K562 (cell line): ENCODE results near the gene LCA5. TPM values are rescaled to one million over a fixed set of nuclear protein-coding genes. Genes with fewer than 3 reads are reported as not detected.

Experiments used
- ATAC-seq: fragments of 200-7000 bp; cut with Tn5 transposase; 3 replicates; pipeline ENCODE4 v1.9.1; 2020; ENCODE audit warnings: moderate library complexity
- BruUV-seq: library from RNA; stranded (reverse); fragments of 400-500 nt; replicated peaks from 2 replicates; lab custom pipeline; 2021; lab: Mats Ljungman, UMichigan
- CTCF ChIA-PET: fragments of 300-600 bp; formaldehyde crosslinking; extraction: SDS; loops from one replicate; lab custom pipeline; 2021; ENCODE audit warnings: low intra/inter-chr PET ratio; lab: Yijun Ruan, JAX
- POLR2A ChIA-PET: fragments of 300-600, 350-650 bp; sonication (Branson Sonifier 250); formaldehyde crosslinking; extraction: SDS; loops from one replicate; lab custom pipeline; 2021; ENCODE audit warnings: antibody characterized with exemption, inconsistent platforms; lab: Yijun Ruan, JAX
- DNase-seq, 4 experiments: peaks; one replicate each; pipeline versions ENCODE4 v3.0.0 to v3.0.0-alpha.2; 2011 to 2018; ENCODE audit warnings: low spot score in 3 of 4, mixed read lengths in 3 of 4; ENCODE audit errors: extremely low read depth in 1 of 4
- FAIRE-seq: peaks from 2 replicates; lab custom pipeline; 2011; peaks lifted over from hg19 to GRCh38; lab: Jason Lieb, UNC
- H2AFZ ChIP-seq: 2 replicates; pipeline ENCODE4 v1.6.0; 2011; ENCODE audit warnings: low read depth, low read length, control low read depth, inconsistent platforms
- H3K27ac ChIP-seq: fragments of 200-600 bp; 3 replicates; pipeline ENCODE4 v1.8.0; 2011; ENCODE audit warnings: low read depth, mild to moderate bottlenecking, control low read depth, inconsistent platforms, low read length, moderate library complexity, mixed read lengths; ENCODE audit errors: extremely low read depth
- H3K27me3 ChIP-seq, 2 experiments: fragments of 300-600 bp in 1 of 2; 2 replicates in 1 of 2; 3 replicates in 1 of 2; pipeline versions ENCODE4 v1.6.0 to v1.8.0; 2011; ENCODE audit warnings: inconsistent platforms in 2 of 2, low read length in 2 of 2, mild to moderate bottlenecking in 1 of 2, mixed read lengths in 1 of 2, moderate library complexity in 1 of 2; ENCODE audit not compliant: control insufficient read depth in 2 of 2, insufficient read depth in 2 of 2
- H3K36me3 ChIP-seq: fragments of 300-600 bp; 3 replicates; pipeline ENCODE4 v1.8.0; 2011; ENCODE audit warnings: mild to moderate bottlenecking, low read length, inconsistent platforms; ENCODE audit not compliant: control insufficient read depth, insufficient read depth
- H3K4me1 ChIP-seq, 2 experiments: fragments of 200-600 bp in 1 of 2; replicated peaks in 1 of 2; 2 replicates in 1 of 2; 3 replicates in 1 of 2; pipeline versions ENCODE4 v1.5.1 to v1.8.0; 2011; ENCODE audit warnings: inconsistent platforms in 2 of 2, low read length in 2 of 2, mild to moderate bottlenecking in 1 of 2, mixed read lengths in 1 of 2, moderate library complexity in 1 of 2; ENCODE audit not compliant: control insufficient read depth in 2 of 2, insufficient read depth in 2 of 2
- H3K4me2 ChIP-seq: 2 replicates; pipeline ENCODE4 v1.6.1; 2011; ENCODE audit warnings: low read length, control low read depth, inconsistent platforms, mixed read lengths; ENCODE audit not compliant: insufficient read depth
- H3K4me3 ChIP-seq: fragments of 200-600 bp; sonication (generic), shearing (Covaris generic); 2 replicates; pipeline ENCODE4 v1.5.1; 2016; ENCODE audit warnings: control low read depth, inconsistent platforms
- H3K79me2 ChIP-seq: fragments of 200-600 bp; 3 replicates; pipeline ENCODE4 v1.8.0; 2011; ENCODE audit warnings: low read length, inconsistent platforms; ENCODE audit not compliant: control insufficient read depth, insufficient read depth
- H3K9ac ChIP-seq, 2 experiments: 2 replicates each; pipeline versions ENCODE4 v1.6.0 to v1.6.1; 2011; ENCODE audit warnings: low read depth in 2 of 2, low read length in 2 of 2, control low read depth in 1 of 2, inconsistent platforms in 1 of 2, mild to moderate bottlenecking in 1 of 2, mixed read lengths in 1 of 2; ENCODE audit not compliant: insufficient read depth in 1 of 2
- H3K9me1 ChIP-seq: one replicate; pipeline ENCODE4 v1.6.0; 2011; ENCODE audit warnings: inconsistent platforms, mild to moderate bottlenecking, low read length, moderate library complexity; ENCODE audit not compliant: control insufficient read depth, insufficient read depth
- H3K9me3 ChIP-seq: replicated peaks from 2 replicates; pipeline ENCODE4 v1.5.1; 2011; ENCODE audit warnings: low read depth, low read length, inconsistent platforms; ENCODE audit not compliant: control insufficient read depth, insufficient read depth
- H4K20me1 ChIP-seq: replicated peaks from 2 replicates; pipeline ENCODE4 v1.6.1; 2011; ENCODE audit warnings: low read length, inconsistent platforms, mixed read lengths; ENCODE audit not compliant: control insufficient read depth, insufficient read depth
- BCOR ChIP-seq: fragments of 450-650 bp; IDR thresholded peaks from 2 replicates; pipeline ENCODE4 v1.6.1; 2016
- CBX1 ChIP-seq: sonication (generic); IDR thresholded peaks from 2 replicates; pipeline ENCODE4 v1.6.1; 2016; ENCODE audit warnings: antibody characterized with exemption, low read depth, mild to moderate bottlenecking
- CREBBP ChIP-seq: IDR thresholded peaks from one replicate; pipeline ENCODE4 v1.6.1; 2012; ENCODE audit warnings: low read depth, mild to moderate bottlenecking, control low read depth, inconsistent platforms, low read length
- E2F1 ChIP-seq: sonication (generic); formaldehyde crosslinking; IDR thresholded peaks from 2 replicates; pipeline ENCODE4 v1.8.1; 2023; ENCODE audit warnings: mild to moderate bottlenecking, missing genetic modification reagents, moderate library complexity
- E2F5 ChIP-seq: sonication (generic); formaldehyde crosslinking; IDR thresholded peaks from 2 replicates; pipeline ENCODE4 v1.8.0; 2022; ENCODE audit warnings: mild to moderate bottlenecking, missing genetic modification reagents
- MYBL2 ChIP-seq, 2 experiments: fragments of 450-650 bp in 1 of 2; sonication (generic) in 1 of 2; formaldehyde crosslinking in 1 of 2; IDR thresholded peaks; 2 replicates each; pipeline versions ENCODE4 v1.6.1 to v1.8.1; 2017 to 2022; ENCODE audit warnings: borderline replicate concordance in 1 of 2, inconsistent platforms in 1 of 2, low read depth in 1 of 2, mild to moderate bottlenecking in 1 of 2, missing genetic modification reagents in 1 of 2, moderate library complexity in 1 of 2
- PRMT5 ChIP-seq: sonication (generic); formaldehyde crosslinking; IDR thresholded peaks from 2 replicates; pipeline ENCODE4 v1.5.0; 2020; ENCODE audit warnings: missing genetic modification reagents
- SMC3 ChIP-seq: conservative IDR thresholded peaks from 2 replicates; pipeline ENCODE4 v1.6.1; 2011; ENCODE audit warnings: low read depth, low read length, improper control_type of control experiment; ENCODE audit not compliant: insufficient read depth
- ZBTB7A ChIP-seq: IDR thresholded peaks from 2 replicates; pipeline ENCODE4 v1.6.1; 2011; ENCODE audit warnings: low read depth, mild to moderate bottlenecking, low read length, moderate library complexity, borderline replicate concordance; ENCODE audit not compliant: control insufficient read depth
- ZNF197 ChIP-seq: fragments of 200-800 bp; sonication (Bioruptor generic); IDR thresholded peaks from 2 replicates; pipeline ENCODE4 v1.6.1; 2016; ENCODE audit warnings: low read depth, missing genetic modification characterization, missing compliant biosample characterization
- ZNF589 ChIP-seq: fragments of 200-800 bp; sonication (Bioruptor generic); IDR thresholded peaks from 2 replicates; pipeline ENCODE4 v1.6.1; 2016; ENCODE audit warnings: low read depth, missing genetic modification characterization, missing compliant biosample characterization
- WGBS: fragments of 100-300 bp; shearing (Covaris generic); methylation state at CpG from one replicate; pipeline ENCODE4 v1.1.6; 2016; ENCODE audit warnings: low coverage, mixed read lengths; ENCODE audit not compliant: insufficient coverage; ENCODE audit errors: missing lambda C conversion rate; 5-methylcytosine and 5-hydroxymethylcytosine counted together
- in situ Hi-C: fragments of 300-500 bp; cut with MboI; formaldehyde crosslinking; loops from 4 replicates; pipeline ENCODE4 v1.15.0; 2018; ENCODE audit warnings: inconsistent platforms, mixed read lengths
- intact Hi-C: fragments of 100-400 bp; cut with micrococcal nuclease; formaldehyde crosslinking; loops from 2 replicates; pipeline ENCODE4 v1.14.2; 2022
- polyA plus RNA-seq, 8 experiments: library from polyadenylated mRNA; depleted of rRNA in 4 of 8; stranded (reverse) in 5 of 8; unstranded in 3 of 8; fragments of >200 nt; fragmentation: Nextera tagmentation in 2 of 8; fragmentation: Illumina TruSeq in 1 of 8; extraction: Ambion mirVana in 2 of 8; extraction: Trizol in 1 of 8; gene quantifications; 2 replicates each; pipeline versions ENCODE4 v1.2.1 to v1.2.3, GENCODE V29; 2011 to 2014; ENCODE audit warnings: inconsistent platforms in 1 of 8, missing spikeins in 1 of 8
- total RNA-seq, 7 experiments: library from RNA; depleted of rRNA in 6 of 7; stranded (reverse); fragments of >200 nt in 6 of 7; fragmentation: Illumina TruSeq in 2 of 7; extraction: Trizol in 2 of 7; gene quantifications; 2 replicates each; pipeline versions ENCODE4 v1.2.1 to v1.2.3, GENCODE V29; 2011 to 2021; ENCODE audit warnings: low replicate concordance in 1 of 7
- TF ChIP-seq, protein P1 (sequence below): fragments of 450-650 bp; formaldehyde crosslinking; IDR thresholded peaks from 2 replicates; pipeline ENCODE4 v1.4.0; 2020; ENCODE audit warnings: mild to moderate bottlenecking, moderate library complexity
- TF ChIP-seq, protein P2 (sequence below), 2 experiments: fragments of 200-800 bp in 1 of 2; sonication (Bioruptor generic) in 1 of 2; sonication (generic) in 1 of 2; formaldehyde crosslinking in 1 of 2; IDR thresholded peaks in 1 of 2; conservative IDR thresholded peaks in 1 of 2; 2 replicates each; pipeline versions ENCODE4 v1.5.0 to v1.6.1; 2016 to 2020; ENCODE audit warnings: missing compliant biosample characterization in 1 of 2, missing genetic modification characterization in 1 of 2, missing genetic modification reagents in 1 of 2

Gene LCA5
- total and polyA plus RNA-seq, 9 of the 15 experiments (the other 6 are each of a cell fraction or from before 2014, with no cell fraction given) = 1.0 to 3.4 (median 1.8) TPM

- Histone ChIP-seq H3K4me2 (no peak overlapping the region), H3K9ac (no peak overlapping the region), H4K20me1 (no peaks in the 10 kb centered on the region), H3K27me3 (no peaks in the 10 kb centered on the region), H3K27ac (no peak overlapping the region), H3K4me1 (no peaks in the 10 kb centered on the region), H2AFZ (peak overlapping the region; percentile 18; the same call in 1 of the 2 replicates), H3K79me2 (no peaks in the 10 kb centered on the region), H3K36me3 (no peaks in the 10 kb centered on the region), H3K9me3 (no peaks in the 10 kb centered on the region), H3K4me3 (no peak overlapping the region), H3K9me1 (no peaks in the 10 kb centered on the region)
- intact Hi-C loops (loop anchor here (1.0 to 2.0 kb wide), 4 partner anchors 62 to 298 kb away; no protein-coding TSS in a partner anchor), in situ Hi-C loops (no loop called here)
- CTCF ChIA-PET = interaction anchor here (1.1 to 1.7 kb wide), 5 partner anchors 76 to 244 kb away, joined by 3 to 8 read pairs (median 5); no protein-coding TSS in a partner anchor
- DNase-seq (peak; percentile 38 to 62 (median 42)), ATAC-seq (peak; percentile 87), FAIRE-seq (peak; percentile 61)
- BruUV-seq = no TSS peak
- WGBS = 26% methylated on average over 3 of the region's 3 CpGs
- POLR2A ChIA-PET = interaction anchor here (1.3 kb wide), 1 partner anchor 62 kb away, joined by 6 read pairs; no protein-coding TSS in a partner anchor
- peak; percentile 65 for TF ChIP-seq SMC3
- TF ChIP-seq CREBBP = no peak
- no peak for TF ChIP-seq BCOR
- no peak for TF ChIP-seq CBX1
- no peak for TF ChIP-seq PRMT5 (CRISPR knock-in tag)
- no peak for TF ChIP-seq MYBL2 (IDR thresholded peaks at IDR 0.05; ENCODE audit: low read depth)
- no peak for TF ChIP-seq MYBL2 (CRISPR knock-in tag; IDR thresholded peaks at IDR 0.05; ENCODE audit: borderline replicate concordance)
- no peak for TF ChIP-seq E2F5 (CRISPR knock-in tag)
- no peak for TF ChIP-seq ZNF197 (CRISPR knock-in tag)
- no peak for TF ChIP-seq ZNF589
- TF ChIP-seq E2F1 (CRISPR knock-in tag) = no peak
- TF ChIP-seq, protein P1, sequence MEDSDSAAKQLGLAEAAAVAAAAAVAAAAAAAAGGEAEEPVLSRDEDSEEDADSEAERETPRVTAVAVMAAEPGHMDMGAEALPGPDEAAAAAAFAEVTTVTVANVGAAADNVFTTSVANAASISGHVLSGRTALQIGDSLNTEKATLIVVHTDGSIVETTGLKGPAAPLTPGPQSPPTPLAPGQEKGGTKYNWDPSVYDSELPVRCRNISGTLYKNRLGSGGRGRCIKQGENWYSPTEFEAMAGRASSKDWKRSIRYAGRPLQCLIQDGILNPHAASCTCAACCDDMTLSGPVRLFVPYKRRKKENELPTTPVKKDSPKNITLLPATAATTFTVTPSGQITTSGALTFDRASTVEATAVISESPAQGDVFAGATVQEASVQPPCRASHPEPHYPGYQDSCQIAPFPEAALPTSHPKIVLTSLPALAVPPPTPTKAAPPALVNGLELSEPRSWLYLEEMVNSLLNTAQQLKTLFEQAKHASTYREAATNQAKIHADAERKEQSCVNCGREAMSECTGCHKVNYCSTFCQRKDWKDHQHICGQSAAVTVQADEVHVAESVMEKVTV = 0 out of 2 replicates have a peak, but pooled peaks have one; percentile 57
- TF ChIP-seq, protein P2, sequence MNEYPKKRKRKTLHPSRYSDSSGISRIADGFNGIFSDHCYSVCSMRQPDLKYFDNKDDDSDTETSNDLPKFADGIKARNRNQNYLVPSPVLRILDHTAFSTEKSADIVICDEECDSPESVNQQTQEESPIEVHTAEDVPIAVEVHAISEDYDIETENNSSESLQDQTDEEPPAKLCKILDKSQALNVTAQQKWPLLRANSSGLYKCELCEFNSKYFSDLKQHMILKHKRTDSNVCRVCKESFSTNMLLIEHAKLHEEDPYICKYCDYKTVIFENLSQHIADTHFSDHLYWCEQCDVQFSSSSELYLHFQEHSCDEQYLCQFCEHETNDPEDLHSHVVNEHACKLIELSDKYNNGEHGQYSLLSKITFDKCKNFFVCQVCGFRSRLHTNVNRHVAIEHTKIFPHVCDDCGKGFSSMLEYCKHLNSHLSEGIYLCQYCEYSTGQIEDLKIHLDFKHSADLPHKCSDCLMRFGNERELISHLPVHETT (CRISPR knock-in tag; conservative IDR thresholded peaks at IDR 0.05 in 1 of 2, IDR thresholded peaks at IDR 0.05 in 1 of 2) = no peak
- TF ChIP-seq ZBTB7A = no peak
Measured at GRCh38 chr6:79570129-79571029, 33.1 kb upstream of the LCA5 start.
